ENCODE measurements around the gene STAB1.

DNA sequence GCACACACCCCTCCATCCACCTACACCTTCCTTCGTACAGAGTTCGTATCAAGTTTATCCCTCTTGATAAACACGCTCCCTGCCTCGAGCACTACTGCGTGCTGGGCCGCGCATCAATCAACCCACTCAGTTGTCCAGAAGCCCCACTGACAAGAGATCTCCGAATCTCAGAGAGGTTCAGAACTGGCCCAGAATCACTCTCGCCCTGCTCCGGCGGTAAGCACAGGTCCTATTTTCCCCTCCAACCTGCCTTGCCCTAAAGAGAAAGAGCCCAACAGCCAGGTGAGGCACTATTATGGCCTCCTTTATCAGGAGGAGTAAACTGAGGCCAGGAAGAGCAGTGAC is 40.2 kb upstream of the STAB1 start:
- TF ChIP-seq, protein P1, sequence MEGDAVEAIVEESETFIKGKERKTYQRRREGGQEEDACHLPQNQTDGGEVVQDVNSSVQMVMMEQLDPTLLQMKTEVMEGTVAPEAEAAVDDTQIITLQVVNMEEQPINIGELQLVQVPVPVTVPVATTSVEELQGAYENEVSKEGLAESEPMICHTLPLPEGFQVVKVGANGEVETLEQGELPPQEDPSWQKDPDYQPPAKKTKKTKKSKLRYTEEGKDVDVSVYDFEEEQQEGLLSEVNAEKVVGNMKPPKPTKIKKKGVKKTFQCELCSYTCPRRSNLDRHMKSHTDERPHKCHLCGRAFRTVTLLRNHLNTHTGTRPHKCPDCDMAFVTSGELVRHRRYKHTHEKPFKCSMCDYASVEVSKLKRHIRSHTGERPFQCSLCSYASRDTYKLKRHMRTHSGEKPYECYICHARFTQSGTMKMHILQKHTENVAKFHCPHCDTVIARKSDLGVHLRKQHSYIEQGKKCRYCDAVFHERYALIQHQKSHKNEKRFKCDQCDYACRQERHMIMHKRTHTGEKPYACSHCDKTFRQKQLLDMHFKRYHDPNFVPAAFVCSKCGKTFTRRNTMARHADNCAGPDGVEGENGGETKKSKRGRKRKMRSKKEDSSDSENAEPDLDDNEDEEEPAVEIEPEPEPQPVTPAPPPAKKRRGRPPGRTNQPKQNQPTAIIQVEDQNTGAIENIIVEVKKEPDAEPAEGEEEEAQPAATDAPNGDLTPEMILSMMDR (IDR thresholded peaks at IDR 0.05), result no peak
- TF ChIP-seq POLR2A (IDR thresholded peaks at IDR 0.05), result no peak
